Left lung (tissue), 10 donors: ENCODE measurements around the gene FSHB. TPM values are rescaled to one million over a fixed set of nuclear protein-coding genes. Genes with fewer than 3 reads are reported as not detected.

Experiments
- ATAC-seq: fragments of 200-7000 bp; cut with Tn5 transposase; one replicate; pipeline ENCODE4 v1.9.1; 2020; ENCODE audit warnings: moderate library complexity
- DNase-seq, 4 donors: peaks; one replicate each; pipeline ENCODE4 v3.0.0-alpha.2; 2013 to 2020
- H3K27ac ChIP-seq, 2 donors: fragments of 200-600 bp; sonication (generic) in 1 of 2; one replicate each; pipeline versions ENCODE4 v1.5.0 to v1.8.0; 2020 to 2021
- H3K27me3 ChIP-seq, 2 donors: fragments of 200-600 bp; sonication (generic) in 1 of 2; one replicate each; pipeline versions ENCODE4 v1.5.0 to v1.8.0; 2020 to 2021
- H3K36me3 ChIP-seq, 2 donors: fragments of 200-600 bp; sonication (generic) in 1 of 2; one replicate each; pipeline versions ENCODE4 v1.5.0 to v1.8.0; 2020 to 2021
- H3K4me1 ChIP-seq, 2 donors: fragments of 200-600 bp; one replicate each; pipeline ENCODE4 v1.8.0; 2021
- H3K4me3 ChIP-seq, 2 donors: fragments of 200-600 bp; sonication (generic) in 1 of 2; one replicate each; pipeline versions ENCODE4 v1.5.0 to v1.8.0; 2020 to 2021; ENCODE audit warnings: mild to moderate bottlenecking in 1 of 2
- H3K9me3 ChIP-seq, 2 donors: fragments of 200-600 bp; sonication (generic) in 1 of 2; one replicate each; pipeline versions ENCODE4 v1.5.0 to v1.8.0; 2020 to 2021
- CTCF ChIP-seq, 2 donors: fragments of 200-600 bp; sonication (generic) in 1 of 2; IDR thresholded peaks; one replicate each; pipeline versions ENCODE4 v1.5.0 to v1.8.0; 2021; ENCODE audit warnings: antibody characterized with exemption in 2 of 2
- intact Hi-C, 2 donors: fragments of 100-400 bp; cut with DNase I; formaldehyde crosslinking; loops; one replicate each; pipeline versions ENCODE4 v1.11.2 to v1.14.2; 2022
- polyA plus RNA-seq, 6 donors: library from polyadenylated mRNA; unstranded; fragments of 120-200 nt; gene quantifications; one replicate each; pipeline ENCODE4 v1.2.1, GENCODE V29; 2013; ENCODE audit not compliant: insufficient read length in 6 of 6
- total RNA-seq, 2 donors: library from RNA; stranded (reverse); fragmentation: NEBNext Ultra II Directional; extraction: Animal tissue kit (Norgen Biotek cat#: 25700); gene quantifications; one replicate each; pipeline ENCODE4 v1.2.1, GENCODE V29; 2021
- donor health status: DM: no; HTN: yes; CAD: no.
- donor health status: DM: no; HTN: no; CAD: no.

FSHB gene
- total and polyA plus RNA-seq, 8 donors: not detected

- intact Hi-C loops: no loop called here
- no peak for ATAC-seq
- no peak for DNase-seq
- Histone ChIP-seq H3K27ac (no peak overlapping the region), H3K4me3 (no peak overlapping the region), H3K9me3 (no peaks in the 10 kb centered on the region), H3K27me3 (no peaks in the 10 kb centered on the region), H3K4me1 (no peaks in the 10 kb centered on the region), H3K36me3 (no peaks in the 10 kb centered on the region)
- TF ChIP-seq CTCF (IDR thresholded peaks at IDR 0.05): no peak
Observed at GRCh38 chr11:30203850-30204249, 27.0 kb upstream of the FSHB start.

- intact Hi-C loops: no loop called here
- no peaks in the 10 kb centered on the region for H3K9me3 ChIP-seq
- H3K4me1 ChIP-seq: no peaks in the 10 kb centered on the region
- TF ChIP-seq CTCF (IDR thresholded peaks at IDR 0.05): no peak
- H3K27me3 ChIP-seq: no peaks in the 10 kb centered on the region
- no peaks in the 10 kb centered on the region for H3K36me3 ChIP-seq
- DNase-seq (no peak), ATAC-seq (no peak)
- H3K4me3 ChIP-seq: no peak overlapping the region
- no peak overlapping the region for H3K27ac ChIP-seq
Observed at GRCh38 chr11:30206249-30206996, 24.4 kb upstream of the FSHB start.

- Histone ChIP-seq H3K4me1 (no peaks in the 10 kb centered on the region), H3K4me3 (no peak overlapping the region), H3K36me3 (no peaks in the 10 kb centered on the region), H3K9me3 (no peaks in the 10 kb centered on the region), H3K27me3 (no peaks in the 10 kb centered on the region), H3K27ac (no peak overlapping the region)
- no peak for ATAC-seq
- intact Hi-C loops: no loop called here
- TF ChIP-seq CTCF (IDR thresholded peaks at IDR 0.05): no peak
- no peak for DNase-seq
Observed at GRCh38 chr11:30210357-30210756, 20.5 kb upstream of the FSHB start.

GRCh38 chr11:30216534-30216933, 14.3 kb upstream of the FSHB start:
- H3K4me1 ChIP-seq: no peaks in the 10 kb centered on the region
- TF ChIP-seq CTCF (IDR thresholded peaks at IDR 0.05): no peak
- no peaks in the 10 kb centered on the region for H3K9me3 ChIP-seq
- H3K27me3 ChIP-seq: no peaks in the 10 kb centered on the region
- no peaks in the 10 kb centered on the region for H3K36me3 ChIP-seq
- no peak for DNase-seq
- H3K4me3 ChIP-seq: no peak overlapping the region
- intact Hi-C loops: no loop called here
- ATAC-seq: no peak
- H3K27ac ChIP-seq: no peak overlapping the region

GRCh38 chr11:30218278-30218677, 12.5 kb upstream of the FSHB start:
- H3K4me1 ChIP-seq: no peaks in the 10 kb centered on the region
- no peak overlapping the region for H3K27ac ChIP-seq
- ATAC-seq: no peak
- H3K4me3 ChIP-seq: no peak overlapping the region
- no peaks in the 10 kb centered on the region for H3K36me3 ChIP-seq
- TF ChIP-seq CTCF (IDR thresholded peaks at IDR 0.05): no peak
- no peak for DNase-seq
- no peaks in the 10 kb centered on the region for H3K27me3 ChIP-seq
- no peaks in the 10 kb centered on the region for H3K9me3 ChIP-seq
- intact Hi-C loops: no loop called here
